ENCODE measurements around the gene KLHL42.

DNA sequence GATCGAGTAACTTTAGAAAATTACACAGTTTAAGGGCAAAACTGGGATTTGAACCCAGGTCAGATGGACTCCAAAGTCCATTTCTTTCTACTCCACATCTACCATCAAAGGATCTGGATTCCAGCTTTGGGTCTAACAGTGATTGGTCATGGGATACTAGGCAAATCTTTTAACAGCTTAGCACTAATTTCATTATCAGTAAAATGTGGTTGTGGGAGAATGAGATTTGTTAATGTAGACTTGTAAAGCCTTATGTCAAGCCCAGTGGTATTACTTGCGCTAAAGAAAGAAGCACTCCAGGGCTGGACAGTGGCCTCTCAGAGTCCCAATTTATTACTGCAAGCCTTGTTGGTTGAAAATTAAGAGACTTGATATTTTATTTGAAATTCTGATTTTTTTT, 65.2 kb downstream of the KLHL42 start:
- TF ChIP-seq POLR2A (IDR thresholded peaks at IDR 0.05): no peak
- TF ChIP-seq, protein P1, sequence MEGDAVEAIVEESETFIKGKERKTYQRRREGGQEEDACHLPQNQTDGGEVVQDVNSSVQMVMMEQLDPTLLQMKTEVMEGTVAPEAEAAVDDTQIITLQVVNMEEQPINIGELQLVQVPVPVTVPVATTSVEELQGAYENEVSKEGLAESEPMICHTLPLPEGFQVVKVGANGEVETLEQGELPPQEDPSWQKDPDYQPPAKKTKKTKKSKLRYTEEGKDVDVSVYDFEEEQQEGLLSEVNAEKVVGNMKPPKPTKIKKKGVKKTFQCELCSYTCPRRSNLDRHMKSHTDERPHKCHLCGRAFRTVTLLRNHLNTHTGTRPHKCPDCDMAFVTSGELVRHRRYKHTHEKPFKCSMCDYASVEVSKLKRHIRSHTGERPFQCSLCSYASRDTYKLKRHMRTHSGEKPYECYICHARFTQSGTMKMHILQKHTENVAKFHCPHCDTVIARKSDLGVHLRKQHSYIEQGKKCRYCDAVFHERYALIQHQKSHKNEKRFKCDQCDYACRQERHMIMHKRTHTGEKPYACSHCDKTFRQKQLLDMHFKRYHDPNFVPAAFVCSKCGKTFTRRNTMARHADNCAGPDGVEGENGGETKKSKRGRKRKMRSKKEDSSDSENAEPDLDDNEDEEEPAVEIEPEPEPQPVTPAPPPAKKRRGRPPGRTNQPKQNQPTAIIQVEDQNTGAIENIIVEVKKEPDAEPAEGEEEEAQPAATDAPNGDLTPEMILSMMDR (IDR thresholded peaks at IDR 0.05): no peak
